ENCODE data around the gene GSS.

The GSS gene

DNA sequence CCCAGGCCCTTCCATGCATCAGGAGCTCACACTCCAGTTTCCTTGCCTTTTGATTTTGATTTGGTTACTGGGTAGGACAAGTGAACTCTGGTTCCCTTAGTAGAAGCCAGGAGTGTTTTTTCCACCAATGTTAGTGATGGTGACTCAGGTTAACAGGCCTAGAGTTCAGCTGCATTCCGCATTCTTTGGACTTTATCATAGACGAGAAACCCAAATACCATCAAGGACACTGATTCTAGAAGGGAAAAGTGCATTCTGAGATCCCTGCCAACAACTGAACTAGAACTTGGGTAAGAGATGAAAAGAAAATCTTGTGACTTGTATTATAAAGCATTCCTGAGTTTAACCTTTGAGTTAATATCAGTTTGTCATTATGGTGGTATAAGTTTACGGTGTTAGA is 8.9 kb downstream of the GSS start:
- DNase-seq (ENCODE audit: low spot score) = no peak

DNA sequence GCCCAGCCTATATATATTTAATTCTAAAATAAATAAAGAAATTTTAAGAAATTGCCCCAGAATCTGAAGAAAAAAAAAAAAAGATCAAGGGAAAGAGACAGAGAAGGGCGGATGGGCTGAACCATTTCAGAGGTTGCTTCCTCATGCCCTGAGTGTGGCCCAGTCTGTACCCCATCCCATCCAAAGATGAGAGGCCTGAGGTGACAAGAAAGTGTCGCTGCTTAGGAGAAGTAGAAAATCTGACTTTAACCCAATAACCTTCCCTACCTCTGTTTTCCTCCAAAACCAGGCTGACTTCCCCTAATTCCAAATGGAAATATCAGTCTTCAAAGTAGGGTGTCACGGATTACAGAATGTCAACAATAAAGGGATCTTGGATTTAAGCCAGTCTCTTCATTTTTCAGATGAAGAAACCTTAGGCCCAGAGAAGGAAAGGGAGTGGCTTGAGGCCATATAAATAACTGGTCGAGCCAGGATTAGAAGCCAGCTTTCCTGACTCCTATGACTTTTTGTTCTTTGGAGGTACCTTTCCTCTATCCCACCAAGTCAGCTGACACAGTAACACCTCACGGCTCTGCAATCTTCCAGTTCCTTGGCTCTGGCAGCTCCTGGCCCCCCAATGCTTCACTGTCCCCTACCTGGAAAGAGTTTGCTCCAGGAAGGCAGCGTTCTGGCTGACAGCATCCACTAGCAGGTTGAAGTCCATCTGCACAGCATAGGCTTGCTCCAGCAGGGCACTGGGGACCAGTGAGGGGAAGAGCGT is 10.1 kb downstream of the GSS start:
- DNase-seq (ENCODE audit: low spot score) = no peak

DNA sequence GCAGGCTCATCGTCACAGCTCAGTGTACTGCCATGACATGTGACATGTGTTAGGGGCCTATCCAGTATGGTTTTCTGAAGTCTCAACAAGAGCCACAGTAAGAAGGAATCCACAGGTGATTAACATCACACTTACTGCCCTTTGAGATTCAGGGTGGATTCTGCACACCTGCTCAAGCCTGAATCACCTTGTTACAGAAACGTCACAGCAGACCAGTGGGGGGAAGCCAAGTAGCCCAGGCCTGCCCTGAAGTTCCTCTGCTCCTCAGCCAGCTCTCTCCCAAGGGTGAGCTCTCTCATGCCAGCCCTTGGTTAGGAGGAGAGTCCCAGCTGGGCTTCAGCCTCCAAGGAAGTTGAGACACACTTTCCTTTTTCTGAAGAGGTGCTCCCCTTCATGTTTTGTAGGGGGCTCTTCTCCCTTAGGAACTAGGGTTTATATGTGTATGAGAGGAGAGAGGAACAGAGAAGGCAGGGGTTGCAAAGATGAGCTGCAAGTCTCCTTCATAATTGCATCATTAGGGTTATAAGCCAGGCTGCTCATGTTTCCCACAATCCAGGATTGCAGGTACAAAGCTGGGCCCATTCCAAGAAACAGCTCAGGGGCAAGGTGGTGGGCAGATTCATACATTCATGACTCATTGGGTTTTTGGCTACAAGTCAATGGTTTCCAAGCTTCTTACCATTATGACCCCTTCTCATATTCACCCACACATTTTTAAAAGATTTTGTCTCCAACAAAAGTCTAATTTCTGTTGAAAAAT is 11.6 kb downstream of the GSS start:
- DNase-seq (ENCODE audit: low spot score) = no peak

DNA sequence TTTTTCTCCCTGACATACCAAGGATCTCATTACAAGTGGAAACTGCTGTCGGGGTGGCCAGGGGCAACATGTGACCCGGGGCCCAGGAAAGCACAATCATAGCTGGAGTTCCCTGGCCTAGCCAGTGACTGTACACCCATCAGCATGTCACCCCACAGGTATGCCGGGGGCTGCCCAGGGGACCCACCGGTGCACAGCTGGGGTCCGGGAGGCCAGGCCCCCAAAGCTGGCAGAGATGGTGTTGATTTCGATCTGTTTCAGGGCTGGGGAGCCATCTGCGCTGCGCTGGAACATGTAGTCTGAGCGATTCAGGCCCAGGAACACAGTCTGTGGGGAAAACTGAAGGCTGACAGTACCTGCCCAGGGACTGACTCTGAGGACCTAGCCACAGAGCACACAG is 13.3 kb downstream of the GSS start:
- DNase-seq (ENCODE audit: low spot score) = no peak

DNA sequence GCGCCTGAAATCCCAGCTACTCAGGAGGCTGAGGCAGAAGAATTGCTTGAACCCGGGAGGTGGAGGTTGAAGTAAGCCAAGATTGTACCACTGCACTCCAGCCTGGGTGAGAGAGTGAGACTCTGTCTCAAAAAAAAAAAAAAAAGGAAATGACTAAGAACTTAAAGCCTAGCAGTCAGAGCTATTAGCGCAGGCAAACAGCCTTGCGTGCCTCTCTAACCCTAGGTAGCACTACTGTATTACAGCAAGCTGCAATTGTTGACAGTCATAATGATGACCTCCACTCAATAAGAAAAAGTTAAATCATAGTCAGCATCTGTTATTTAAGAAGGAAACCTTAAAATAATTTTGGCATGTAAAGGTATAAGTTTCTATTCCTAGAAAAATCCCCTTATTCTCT is 14.4 kb downstream of the GSS start:
- DNase-seq (ENCODE audit: low spot score) = no peak

DNA sequence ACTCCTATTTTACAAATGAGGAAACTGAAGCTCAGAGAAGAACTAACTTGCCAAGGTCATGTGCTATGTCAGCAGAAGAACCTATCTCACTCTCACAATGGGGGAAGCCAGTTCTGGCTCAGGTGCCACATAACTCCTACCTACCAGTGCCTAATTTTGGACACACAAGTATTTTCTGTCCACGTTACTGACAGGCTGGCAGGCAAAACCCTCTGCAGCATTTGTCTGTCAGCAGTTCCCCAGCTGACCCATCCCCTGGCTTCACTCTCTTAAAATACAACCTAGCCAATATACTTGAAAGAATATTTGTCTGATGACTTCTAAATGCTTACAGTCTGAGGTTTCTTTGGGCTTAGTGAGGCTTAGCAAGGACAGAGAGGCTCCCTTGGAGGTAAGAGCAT is 15.5 kb downstream of the GSS start:
- no peak for DNase-seq (ENCODE audit: low spot score)

DNA sequence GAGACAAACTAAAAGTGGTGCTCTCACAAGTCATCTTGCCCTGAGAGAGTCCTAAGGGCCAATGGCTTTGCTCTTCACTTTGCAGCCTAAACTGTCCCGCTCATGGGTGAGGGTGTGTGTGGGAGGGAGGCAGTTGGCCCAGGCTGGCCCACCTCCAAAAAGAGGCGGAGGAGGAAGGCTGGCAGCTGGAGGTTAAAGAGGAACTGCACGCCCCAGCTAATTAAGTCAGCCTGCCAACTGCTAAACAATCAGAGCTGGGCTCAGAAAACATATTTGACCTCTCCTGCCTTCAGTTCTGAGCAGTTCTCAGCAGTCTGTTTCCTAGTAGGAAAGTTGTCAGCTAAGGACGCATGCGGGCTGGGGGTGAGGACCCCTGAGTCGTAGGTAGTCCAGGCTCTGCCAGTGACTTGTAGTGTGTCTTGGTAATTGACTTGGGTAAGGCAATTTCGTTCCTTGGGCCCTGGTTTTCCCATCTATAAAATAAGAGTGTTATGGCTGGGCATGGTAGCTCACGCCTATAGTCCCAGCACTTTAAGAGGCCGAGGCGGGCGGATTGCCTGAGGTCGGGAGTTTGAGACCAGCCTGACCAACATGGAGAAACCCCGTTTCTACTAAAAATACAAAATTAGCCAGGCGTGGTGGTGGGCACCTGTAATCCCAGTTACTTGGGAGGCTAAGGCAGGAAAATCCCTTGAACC is 17.0 kb downstream of the GSS start:
- DNase-seq (ENCODE audit: low spot score) = peak; percentile 57

DNA sequence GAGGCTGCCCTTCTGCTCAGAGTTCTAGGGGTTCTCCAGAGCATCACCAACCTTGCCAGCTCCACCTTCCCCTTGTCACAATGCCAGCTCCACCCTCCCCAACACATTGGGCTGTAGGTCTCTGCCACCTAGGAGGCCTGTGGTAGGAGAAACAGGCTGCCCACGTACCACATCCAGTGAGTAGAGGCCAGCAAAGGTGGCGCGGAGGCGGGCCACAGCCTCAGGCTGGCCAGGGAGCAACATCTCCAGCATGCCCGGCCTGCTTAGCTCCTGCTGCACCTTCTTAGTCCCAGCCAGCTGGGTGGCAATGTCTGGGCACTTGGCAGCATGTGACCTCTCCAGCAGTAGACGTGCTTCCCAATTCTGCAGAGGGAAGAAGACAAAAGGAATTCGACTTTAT is 23.8 kb downstream of the GSS start:
- DNase-seq (ENCODE audit: low spot score) = no peak

DNA sequence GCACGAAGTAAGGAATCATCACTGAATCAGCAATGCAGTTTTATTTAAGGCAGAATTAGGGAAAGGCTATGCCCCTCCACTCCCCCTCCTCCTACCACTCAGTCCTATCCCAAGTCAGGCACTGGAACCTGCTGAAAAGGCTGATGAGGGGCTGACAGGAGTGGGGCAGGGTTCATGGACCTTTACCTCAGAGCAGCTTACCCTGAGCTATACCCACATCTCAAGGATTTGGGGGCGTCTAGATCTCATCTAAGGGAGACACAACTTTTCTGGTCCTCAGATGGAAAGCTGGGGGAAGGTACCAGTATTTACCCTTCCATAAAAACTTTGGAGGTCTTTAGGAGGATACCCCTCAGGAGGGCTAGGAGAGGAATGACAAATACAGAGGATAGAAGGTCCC is 27.2 kb downstream of the GSS start:
- DNase-seq (ENCODE audit: low spot score) = no peak

DNA sequence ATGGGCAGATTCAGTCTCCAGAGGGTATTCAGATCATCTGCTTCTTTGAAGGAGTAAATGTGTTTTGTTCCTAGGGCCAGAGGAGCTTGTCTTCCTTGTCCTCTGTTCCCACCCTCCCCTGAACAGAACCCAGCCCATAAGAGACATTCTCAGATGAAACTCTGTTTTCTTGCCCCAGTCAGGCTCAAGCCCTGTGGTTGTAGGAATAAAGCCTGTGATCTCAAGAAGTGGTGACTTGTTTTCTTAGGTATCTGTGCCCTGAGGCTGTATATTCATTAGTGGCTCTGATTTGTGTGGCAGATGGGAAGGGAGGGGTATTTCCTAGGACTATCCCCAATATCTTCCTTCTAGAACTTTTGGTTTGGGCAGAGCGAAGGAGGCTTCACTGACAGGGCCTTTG is 27.9 kb downstream of the GSS start:
- DNase-seq (ENCODE audit: low spot score) = no peak

DNA sequence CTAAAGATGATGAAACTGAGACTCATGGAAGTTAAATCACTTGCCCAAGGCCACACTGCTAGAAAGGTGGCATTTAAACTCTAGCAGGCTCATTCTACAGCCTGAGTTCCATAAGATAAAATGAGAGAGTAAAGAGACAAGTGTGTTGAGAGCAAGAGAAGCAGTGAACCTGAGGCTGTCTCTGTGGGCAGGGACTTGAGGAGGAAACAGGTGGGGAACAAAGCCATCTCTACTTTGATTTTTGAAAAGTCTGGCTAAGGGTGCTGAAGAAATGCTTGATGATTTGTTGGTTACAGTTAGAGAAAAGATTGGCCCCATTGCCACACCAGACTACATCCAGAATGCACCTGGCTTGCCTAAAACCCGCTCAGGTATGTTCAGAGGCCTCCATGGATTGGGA is 29.0 kb downstream of the GSS start:
- DNase-seq (ENCODE audit: low spot score) = no peak

DNA sequence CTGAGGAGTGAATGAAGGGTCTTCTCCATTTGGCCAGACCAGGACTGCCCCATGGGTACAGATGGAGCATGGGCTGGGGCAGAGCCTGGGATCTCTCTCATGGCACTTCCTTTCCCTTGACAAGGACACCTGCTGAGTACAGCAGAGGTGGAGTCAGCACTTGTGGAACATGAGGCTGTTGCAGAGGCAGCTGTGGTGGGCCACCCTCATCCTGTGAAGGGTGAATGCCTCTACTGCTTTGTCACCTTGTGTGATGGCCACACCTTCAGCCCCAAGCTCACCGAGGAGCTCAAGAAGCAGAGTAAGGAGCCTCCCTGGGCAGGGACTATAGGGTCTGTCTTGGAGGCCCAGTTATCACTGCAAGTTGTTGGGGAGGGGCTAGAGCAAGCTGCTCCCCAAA is 29.6 kb downstream of the GSS start:
- no peak for DNase-seq (ENCODE audit: low spot score)

DNA sequence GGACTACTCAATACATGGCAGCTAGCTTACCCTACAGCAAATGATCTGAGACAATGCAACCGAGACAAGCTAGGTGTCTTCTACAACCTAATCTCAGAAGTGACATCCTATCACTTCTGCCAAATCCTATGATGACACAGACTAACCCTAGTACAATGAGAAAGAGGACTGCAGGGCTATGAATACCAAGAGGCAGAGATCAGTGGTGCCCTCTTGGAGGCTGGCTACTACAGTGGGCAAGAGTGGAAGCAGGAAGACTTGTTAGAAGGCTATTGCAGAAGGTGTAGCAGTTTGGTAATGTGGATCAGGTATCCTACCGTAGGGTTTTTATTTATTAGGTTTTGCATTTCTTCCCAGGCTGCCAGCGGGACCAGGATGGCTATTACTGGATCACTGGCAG is 30.3 kb downstream of the GSS start:
- DNase-seq (ENCODE audit: low spot score) = no peak

DNA sequence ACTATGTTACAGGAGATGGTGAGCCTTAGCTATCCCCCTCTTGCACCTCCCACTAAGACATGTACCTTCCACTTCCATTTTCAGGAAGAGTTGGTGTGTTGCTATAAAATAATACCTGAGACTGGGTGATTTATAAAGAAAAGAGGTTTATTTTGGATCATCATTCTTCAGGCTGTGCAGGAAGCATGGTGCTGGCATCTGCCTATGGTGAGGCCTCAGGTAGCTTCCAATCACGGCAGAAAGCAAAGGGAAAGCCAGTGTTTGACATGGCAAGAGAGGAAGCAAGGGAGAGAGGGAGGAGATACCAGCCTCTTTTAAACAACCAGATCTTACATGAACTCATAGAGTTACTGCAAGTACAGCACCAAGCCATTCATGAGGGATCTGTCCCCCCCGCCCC is 32.2 kb downstream of the GSS start:
- DNase-seq (ENCODE audit: low spot score) = no peak

DNA sequence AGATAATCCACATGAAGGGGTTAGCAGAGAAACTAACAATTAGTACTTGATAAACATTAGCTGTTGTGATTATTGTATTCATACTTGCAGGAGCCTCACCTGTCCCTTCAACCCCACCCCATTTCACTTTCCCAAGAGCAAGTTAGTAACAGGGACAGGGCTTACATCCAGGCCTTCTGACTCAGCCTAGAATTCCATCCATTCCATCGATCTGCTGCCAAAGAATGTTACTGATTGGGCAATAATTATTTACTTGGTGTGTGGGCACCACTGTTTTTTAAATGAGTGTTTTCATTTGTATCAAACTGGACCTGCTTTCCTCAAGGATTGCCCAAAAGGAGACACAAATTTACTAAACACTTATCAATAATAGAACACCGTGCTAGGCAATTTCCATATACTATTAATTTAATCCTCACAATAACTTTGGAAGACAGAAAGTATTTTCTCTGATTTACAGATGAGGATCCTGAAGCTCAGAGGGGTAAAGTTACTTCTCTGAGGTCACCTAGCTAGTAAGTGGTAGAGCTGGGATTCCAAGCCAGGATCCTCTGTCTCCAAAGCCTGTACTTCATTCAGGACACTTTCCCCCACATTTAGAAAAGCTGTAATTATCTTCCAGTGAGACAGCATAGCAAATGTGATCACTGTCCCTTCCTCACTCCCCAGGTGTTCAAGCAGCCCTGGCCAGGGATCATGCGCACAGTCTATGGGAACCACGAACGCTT is 32.8 kb downstream of the GSS start:
- DNase-seq (ENCODE audit: low spot score) = no peak

DNA sequence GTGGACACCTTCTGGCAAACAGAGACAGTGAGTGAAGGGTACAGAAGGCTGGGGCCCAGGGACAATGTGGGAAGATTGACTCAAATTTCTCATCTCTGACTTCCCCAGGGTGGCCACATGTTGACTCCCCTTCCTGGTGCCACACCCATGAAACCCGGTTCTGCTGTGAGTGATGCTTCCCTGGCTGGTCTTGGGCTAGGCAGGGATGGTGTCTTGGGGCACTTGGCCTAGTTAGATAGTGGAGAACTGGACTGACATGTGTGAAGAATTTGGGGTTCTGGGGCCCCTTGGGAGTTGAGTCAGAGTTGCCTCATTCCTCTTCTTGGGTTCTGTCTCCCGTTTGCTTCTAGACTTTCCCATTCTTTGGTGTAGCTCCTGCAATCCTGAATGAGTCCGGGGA is 34.2 kb downstream of the GSS start:
- no peak for DNase-seq (ENCODE audit: low spot score)

DNA sequence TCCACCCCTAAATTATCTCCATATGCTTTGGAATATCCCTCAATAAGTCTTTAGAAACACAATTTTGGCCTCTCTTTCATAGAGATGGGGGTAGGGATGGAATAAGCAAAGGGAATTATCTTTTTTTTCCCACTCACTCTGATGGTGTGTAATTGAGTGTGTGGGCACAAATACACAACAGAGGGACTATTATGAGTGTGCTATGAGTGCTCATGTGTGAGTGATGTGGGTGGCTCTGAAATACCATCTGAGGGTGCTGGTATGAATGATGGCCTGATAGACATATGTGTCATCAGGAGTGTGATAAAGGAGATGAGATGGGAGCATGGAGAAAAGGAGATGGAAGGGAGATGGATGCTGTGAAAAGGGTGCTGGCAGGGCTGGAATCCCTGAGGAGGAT is 35.6 kb downstream of the GSS start:
- no peak for DNase-seq (ENCODE audit: low spot score)

DNA sequence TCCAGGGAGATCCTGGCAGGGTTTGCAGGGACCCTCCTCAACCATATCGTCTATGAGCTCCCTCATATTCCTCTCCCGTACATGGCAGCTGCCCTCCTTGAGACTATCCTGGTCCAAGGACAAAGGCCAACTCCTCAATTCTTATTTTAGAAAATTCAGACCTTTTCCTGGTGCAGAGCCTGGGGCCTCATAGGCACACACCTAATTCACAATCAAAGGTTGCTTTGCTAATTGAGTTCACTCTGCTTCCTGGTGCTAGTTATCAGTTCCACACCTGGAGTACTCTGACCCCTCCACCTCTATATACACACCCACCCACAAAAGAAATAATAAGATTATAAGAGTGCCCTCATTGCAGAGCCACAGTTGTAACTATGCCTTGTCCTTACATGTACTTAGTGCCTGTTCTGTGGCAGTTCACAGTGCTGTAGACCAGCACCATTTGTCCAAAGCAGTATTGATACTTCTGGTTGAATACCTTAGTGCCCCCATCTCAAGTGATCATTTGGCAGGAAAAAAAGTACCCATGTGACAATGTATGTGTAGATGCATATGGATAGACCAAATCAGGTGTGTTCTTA is 38.7 kb downstream of the GSS start:
- no peak for DNase-seq (ENCODE audit: low spot score)

DNA sequence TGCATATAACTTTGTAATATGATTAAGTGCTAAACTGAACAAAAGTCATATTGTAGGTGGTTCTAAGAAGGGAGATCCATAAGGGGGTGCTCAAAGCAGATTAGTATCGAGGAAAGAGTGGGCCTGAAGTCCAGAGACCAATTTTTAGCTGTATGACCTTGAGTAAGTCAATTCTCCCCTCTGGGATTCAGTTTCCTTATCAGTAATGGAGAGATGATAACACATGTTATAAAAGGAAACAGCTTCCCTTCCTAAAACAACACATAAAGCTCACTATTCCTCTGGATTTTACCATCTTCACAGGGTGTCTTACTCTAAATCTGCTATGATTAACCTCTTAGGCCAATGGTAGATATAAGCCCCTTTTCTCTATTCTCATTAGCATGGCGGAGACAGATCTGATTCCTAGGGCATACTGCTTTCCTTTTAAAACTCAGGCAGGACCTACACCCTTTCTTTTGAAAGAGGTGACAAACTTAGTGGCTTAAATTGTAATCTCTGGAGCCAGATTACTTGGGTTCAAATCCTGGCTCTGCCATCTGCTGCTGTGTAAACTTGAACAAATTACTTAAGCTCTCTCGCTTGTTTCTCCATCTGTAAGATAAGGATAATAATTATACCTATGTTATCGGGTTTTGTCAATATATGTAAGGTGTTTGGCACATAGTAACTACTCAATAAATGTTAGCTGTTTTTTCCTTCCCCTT is 39.7 kb downstream of the GSS start:
- DNase-seq (ENCODE audit: low spot score) = no peak

DNA sequence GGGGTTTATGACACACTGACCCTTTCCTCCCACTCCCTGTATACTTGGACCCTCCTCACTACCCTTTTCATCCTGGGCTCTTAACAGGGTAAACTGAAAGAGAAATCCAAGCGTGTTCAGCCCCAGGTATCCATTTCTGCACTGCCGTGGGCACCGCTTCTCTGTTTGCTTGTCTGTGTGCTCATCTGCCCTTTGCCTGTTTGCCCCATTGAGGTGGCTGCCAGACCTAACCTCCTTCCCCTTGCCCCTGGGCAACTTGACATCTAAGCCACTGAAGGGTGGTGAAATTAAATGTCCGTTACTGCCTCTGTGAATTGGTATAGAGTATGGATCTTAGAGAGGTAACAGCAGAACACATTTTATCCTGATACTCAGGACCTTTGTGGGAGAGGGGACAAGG is 40.5 kb downstream of the GSS start:
- DNase-seq (ENCODE audit: low spot score) = no peak

DNA sequence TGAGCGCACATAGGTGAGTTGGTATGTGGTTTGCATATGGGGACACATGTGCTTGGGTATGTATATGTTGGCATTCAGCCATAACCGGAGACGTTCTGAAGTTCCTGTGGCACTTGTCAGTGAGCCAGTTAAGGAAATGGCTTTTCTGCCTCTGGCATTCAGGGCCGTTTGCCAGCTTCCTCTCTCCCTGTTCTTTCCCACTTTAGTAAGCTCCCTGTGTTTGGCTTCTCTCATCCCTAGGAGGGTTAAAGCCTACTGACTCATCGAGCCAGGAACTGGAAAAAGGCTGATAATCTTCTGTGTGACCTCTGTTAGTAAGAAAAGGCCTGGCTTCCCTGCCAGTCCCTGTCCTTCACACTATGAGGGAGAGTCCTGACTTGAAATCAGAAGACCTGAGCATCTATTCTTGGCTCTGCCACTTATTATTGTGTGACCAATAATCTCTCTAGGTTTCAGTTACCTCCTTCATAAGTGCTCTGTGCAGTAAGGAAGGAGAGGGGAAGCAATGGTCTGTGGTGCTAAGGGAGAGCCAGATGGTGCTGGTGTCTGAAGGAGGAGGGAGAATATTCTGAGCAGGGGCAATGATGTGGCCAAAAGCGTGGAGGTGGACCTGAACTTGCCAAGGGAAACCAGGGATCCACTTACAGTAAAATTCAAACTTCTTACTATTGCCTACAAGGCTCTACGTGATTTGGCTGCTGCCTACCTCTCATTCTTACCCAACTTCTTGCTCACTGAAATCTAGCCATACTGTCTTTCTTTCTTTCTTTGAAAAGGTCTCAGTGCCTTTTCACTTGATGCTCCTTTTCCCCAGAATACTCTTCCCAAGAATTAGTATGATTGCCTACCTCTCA is 47.8 kb downstream of the GSS start:
- DNase-seq (ENCODE audit: low spot score) = peak; percentile 32
